GM21825 (cell line): ENCODE results near the gene GRXCR1.

ENCODE experiments used
- ATAC-seq: cut with Tn5 transposase; IDR thresholded peaks from one replicate; pipeline ENCODE4 v1.9.1; 2021; ENCODE audit warnings: mild to moderate bottlenecking, moderate library complexity; ENCODE audit not compliant: unreplicated experiment

Gene GRXCR1

DNA sequence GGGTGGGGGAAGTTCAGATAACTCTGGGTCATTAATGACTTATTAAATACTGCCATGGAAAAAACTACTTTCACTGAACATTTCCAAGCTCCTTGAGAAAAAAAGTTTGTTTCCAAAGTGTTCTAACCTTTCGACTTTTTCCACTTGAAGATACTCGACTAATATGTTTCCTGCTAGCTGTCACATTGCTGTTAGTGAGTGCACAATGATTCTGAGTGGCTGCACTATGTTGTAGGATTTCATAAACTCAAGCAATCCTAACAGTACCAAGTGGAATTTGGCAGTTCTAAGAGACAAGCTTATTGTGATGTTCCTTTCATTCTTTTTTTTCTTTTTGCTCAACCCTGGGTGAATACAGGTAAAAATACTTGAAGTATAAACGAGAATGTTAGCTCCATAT, 33.4 kb downstream of the GRXCR1 start:
- no peak for ATAC-seq

DNA sequence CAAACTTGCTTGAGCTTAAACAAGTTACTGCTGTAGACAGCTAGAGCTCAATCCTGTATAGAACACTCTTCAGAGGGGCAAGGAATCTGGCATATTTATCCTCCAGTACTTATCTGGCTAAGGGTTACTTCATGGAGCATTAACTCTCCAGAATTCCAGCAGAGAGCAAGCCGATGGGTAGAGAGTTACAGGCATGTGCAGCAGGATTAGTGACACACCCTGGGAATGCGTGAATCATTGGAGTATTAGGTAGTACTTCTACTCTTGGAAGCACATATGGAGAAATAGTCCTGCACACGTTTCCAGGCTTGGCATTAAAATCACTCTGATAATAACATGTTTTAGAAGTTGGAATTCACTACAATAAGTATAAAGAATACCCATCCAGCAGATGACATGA, 35.4 kb downstream of the GRXCR1 start:
- no peak for ATAC-seq

DNA sequence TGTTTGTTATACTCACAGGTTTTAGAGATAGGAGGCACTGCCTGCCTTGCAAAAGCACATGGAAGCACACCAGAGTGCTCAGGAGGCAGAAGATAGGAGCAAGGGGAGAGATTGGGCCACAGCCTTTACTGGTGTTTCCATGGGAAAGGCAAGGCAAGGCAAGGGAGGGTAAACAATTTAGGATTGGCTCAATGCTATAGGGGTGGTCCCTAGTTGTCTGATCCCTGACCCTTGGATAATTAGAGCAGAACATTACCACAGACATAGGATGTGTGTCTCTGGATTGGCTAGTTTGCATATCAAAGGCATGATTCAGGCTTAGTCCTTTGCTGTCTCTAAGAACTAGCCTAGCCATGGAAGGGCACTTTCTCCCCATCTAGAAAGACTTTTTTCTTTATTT, 36.1 kb downstream of the GRXCR1 start:
- ATAC-seq = no peak

DNA sequence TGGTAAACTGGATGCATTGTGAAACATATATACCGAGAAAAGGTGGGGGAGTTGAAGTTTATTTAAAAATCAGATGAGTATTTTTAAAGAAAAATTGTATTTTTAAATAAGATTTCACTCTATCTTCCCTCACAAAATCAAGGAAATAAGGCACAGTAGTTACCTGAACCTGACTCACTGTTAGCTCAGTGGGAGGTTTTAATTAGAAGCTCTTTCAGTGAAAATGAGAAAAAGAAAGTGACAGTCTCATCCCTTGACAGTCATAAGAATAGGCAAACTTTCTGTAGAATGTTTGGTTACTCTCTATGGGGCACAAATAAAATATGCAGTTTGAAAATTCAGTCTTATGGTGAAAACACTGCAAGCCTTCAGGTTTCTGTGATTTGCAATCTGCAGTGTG, 49.7 kb downstream of the GRXCR1 start:
- no peak for ATAC-seq

DNA sequence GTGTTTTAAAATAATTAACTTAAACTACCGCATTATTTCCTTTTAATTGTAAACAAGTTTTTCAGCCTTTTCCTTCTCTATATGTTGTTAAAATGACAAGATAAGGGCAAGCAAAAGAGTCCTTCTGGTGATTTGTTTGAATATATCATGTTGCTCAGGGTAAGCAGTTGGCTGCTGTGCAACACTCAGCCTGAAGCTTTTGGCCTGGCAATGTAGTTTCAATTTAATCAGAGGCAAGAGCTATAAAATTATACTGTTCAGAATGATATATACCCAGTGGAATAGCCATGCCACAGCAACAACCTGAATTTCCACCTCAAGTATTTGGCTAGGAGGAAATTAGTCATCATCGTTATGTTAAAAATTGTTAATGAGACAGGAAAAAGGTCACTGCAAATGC, 53.4 kb downstream of the GRXCR1 start:
- ATAC-seq = no peak

DNA sequence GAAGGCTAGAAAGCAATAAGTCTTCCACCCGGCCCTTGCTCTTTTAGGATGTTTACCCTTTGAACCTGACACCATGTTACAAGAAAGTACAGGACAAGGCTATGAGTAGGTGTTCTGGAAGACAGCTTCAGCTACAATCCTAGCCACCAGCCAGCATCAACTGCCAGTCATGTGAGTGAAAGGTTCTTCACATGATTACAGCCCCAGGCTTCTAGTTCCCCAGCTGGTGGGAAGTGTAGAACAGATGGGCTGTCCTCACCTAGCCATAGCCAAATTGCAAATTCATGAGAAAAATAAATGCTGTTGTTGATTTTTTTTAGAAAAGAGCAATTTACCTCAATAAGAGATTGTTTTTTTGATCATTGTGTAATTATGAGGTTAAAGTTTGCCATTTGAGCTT, 60.8 kb downstream of the GRXCR1 start:
- no peak for ATAC-seq

DNA sequence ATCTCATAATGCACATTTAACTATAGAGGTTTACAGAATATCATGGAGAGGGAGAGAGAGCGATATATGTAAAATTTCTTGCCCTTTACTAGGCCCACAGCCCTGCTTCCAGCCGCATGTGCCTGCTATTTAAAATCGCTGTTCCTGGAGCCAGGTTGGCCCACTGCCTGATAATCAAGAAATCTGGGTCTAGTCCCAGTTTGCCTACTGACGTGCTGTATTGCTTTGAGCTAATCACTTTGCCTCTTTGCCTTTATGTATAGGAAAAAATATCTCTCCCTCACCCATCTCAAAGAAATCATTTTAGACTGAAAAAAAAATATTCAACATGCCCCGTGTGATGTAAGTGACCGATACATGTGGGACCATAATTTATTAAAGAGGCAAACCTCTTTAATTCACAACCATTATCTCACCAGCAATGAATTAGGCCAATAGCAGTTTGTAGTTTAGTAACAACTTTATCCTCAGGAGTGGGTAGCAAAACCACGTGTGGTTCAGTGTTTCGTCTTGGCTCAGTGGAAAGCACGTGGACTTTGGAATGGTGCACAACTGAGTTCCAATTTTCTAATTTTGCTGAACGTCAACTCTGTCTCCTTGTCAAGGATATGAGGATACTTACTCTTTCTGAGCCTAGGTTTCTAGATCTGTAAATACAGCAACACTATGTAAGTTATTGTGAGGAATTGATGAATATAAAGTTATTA, 62.6 kb downstream of the GRXCR1 start:
- no peak for ATAC-seq

DNA sequence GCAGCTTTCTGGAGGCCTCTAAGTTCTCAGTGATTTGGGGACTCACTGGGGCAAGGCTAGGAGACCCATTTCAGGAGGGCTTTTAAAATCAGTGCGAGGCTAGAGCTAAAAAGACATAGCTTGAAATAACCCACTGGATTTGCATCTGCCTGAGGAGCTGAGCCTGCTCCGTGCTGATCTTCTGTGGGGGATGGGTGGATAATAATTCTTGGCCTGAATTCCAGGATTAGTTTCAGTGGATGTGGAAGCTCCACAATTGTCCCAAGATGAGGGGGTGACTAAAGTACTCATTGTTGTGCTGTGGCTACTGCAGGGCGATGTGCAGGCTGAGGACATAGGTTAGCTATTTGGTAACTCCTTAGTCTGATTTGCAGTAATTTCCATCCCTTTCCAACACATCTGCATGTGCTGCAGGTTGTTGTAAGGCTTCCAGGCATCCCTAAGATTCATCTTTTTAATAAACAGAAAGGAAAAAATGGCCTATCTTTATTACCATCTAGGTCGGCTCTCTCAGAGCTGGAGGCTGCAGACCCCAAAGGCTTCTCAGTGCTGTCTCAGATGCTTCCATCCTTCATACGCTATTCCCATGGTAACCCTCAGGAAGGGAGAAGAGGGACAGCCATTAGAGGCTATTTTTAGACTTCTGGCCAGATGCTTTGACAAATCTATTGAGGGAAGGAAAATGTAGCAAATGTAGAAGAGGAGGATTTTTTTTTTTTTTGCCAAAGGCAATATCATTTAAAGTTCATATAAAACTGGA, 63.4 kb downstream of the GRXCR1 start:
- ATAC-seq = no peak

DNA sequence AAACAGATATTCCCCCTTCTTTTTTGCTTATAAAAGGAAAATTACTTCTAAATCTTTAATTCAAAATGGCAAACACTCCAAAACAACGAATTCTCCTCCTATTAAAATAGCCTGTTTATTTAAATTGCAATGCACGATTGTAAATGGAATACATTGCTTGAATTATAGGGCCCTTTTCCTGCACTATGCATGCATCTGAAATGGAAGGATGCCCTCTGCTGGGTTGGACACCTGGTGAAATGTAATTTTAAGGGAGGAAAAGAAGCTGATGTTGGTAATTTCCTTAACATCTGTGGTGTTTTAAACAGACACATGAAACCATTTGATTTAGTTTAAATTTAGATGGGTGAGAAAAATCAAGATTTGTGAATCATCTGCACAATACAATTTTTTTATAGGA, 72.8 kb downstream of the GRXCR1 start:
- no peak for ATAC-seq

DNA sequence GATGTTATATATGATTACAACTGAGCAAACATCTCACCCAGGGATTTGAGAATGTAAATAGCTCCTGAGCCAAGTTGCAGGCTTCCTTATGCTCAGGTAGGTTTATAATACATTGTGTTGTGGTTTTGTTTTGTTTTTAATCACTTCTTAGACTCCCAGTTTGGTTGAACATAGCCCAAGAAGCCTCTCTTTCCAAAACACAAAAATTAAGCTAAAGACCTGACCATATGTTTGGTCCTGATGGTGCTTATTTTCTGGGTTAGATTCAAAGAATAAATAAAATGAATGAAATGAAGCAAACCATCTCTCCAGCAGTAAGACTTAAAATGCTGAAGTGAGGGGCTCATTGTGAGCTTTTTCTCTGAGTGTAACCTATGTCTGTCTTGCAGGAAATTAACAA, 93.5 kb downstream of the GRXCR1 start:
- ATAC-seq = no peak

DNA sequence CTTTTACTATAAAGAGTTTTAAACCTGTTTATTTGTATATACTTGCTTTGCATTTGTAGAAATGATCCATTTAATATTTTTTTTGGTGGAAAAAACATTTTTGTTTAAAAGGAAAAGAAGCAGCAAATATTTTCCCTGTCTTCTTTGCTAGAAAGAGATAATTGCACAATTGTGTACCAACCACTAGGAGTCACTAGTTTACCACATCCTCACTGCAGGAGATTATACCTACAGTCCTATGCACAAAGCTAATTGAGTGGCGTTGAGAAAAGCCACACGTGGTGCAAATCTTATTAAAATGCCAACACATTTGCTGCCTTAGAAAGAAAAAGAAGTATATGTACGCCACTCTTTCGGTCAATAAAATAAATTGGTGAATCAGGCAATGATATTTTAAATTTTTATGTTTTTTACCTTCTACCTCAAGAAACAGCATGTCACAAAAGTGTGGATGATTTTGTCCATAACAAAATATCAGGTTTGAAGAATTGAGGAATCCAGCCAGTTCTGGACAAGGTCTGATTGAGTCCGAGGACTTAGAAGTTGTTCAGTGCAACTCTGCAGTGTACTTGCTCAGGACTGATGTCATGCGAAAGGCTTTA, 102.9 kb downstream of the GRXCR1 start:
- no peak for ATAC-seq

DNA sequence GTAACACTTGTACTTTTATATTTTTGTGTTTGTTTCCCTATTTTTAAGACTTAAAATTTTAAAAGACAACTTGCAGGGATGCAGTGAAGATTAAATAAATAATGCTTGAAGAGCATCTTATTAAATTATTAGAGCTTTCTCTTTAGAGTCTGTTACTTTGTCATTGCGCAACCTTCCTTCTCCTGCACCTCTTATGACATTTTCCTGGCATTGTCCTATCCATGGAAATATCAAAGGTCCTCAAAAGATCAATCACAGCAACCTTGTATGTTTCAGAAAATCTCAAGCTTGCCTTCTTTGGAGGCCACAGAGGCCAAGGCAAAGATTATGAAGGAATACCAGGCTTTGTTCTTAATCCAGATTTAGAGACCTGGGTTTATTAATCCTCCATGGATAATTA, 116.3 kb downstream of the GRXCR1 start:
- ATAC-seq = no peak

DNA sequence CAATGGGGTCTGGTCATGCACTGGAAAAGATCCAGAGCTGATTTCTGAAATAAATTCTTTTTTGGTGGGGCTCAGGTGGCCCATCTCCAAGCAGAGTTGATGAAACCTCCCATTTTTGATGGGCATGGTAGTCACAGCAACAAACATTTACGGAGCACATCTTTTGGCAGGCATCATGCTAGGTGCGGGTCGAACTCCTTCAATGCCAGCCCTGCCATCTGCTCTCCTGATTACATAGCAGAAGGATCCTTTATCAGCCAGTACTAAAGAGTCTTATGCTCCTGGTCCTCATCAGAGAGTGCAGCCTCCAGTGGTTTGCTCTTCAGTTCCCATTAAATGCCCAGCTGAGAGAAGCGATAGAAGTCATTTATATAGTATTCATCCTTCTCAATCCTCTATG, 121.7 kb downstream of the GRXCR1 start:
- no peak for ATAC-seq

DNA sequence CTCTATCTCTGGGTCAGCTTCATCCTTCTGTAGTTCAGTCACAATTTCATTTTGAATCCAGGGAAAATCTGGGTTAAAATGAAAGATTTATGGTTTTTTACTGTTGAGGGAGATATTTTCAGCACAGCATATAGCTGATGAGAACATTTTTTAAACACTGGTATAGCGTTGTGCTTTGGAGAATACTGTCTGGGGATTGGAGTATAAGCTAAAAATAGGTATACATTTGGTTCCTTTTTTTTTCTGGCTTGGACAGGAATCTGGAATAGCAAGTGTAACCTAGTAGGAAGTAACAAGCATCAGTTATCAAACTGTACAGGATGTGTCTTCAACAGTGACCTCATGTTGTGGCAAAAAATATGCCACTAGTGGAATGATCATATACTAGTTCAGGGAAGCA, 149.1 kb downstream of the GRXCR1 start:
- ATAC-seq = no peak

DNA sequence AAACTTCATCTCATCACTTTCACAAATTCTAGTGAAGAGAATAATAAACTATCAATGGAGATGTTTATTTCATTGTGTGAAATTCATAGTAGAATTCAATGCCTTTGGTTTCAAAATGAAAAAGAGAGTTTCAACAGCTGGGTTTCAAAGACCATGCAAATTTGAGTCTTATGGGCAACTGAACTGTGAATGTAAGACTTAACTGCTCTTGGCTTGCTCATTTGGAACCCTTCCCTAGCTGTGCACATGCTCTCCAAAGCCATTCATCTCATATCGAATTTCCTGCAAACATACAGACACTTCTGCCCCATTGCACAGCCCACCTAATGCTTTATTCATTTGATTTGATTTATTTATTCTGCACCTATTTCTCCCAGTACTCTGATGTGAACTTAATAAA, 154.5 kb downstream of the GRXCR1 start:
- ATAC-seq = no peak

DNA sequence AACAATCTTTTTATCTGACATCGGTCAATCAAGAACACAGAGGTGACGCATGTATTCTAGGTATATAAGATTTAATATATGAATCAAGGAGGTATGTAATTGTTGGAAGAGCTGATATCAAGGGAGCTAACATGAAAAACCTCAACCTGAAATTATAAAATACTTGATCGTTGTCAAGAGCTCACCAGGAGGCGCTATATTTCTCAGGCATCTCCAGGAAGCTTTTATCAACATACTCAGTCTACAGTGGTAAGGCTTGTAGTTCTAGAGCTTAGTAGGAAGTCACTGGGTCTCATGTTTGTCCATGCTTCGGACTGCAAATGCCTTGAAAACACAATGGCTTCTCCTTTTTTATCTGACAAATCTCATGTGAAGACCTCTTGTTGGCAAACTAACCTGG, 156.1 kb downstream of the GRXCR1 start:
- ATAC-seq = no peak

DNA sequence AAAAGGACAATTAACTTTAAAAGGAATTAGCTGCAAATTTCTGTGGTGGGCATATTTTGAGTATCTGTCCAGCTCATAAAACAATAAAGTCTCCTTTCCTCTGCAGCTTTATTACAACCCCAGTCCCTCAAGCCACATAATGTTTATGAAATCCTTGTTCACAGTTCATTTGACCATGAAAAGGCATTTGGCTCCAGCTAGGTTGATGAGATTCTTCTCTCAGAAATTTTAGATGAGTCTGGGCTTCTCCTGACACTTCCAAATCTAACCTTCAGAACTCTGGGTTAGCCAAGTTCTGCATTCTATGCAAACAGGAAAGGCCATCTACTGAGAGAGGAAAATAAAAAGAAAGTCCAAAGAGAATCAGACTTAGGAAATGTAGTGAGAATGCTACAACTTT, 156.8 kb downstream of the GRXCR1 start:
- ATAC-seq = no peak

DNA sequence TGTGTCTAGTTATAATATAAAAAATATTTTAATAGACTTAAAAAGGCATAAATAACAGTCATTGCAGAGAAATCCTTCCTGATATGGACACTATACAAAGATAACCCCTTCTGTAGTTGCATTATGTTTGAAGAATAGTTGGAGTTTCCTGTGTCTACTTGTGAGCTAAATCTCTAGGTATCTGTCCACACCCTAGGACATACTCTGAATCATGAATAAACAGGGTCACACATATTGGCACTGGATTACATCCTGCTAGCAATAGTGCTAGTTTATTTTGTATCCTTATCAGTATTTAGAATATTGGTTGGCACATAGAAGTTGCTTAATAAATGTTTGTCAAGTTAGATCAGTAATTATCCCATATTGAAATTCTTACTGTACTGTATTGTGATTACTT, 173.9 kb downstream of the GRXCR1 start:
- no peak for ATAC-seq

DNA sequence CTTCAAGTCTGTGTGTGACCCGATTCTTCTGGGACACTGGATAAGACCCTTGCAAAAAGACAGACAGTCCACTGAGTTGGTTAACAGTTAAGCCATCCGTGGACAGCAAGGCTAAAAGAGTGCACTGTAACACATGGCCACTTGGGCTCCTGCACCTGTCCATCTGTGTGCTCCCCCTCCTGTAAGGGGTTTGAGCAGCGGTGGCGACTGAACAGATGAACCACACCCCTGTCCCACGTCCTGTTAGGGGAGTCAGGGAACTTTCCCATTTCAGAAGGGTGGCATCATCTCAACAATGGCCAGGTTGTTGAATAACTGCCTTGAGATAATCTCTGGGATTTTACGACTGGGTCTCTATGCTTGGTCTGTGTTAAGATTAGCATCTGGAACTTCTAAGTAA, 178.6 kb downstream of the GRXCR1 start:
- no peak for ATAC-seq
